ENCODE data around the gene ZNF606.

ZNF606 gene

GRCh38 chr19:58002384-58003173 is at the start of gene ZNF606:
ZNF606 (minus strand) TSS chr19:58002820; CDS start chr19:58001319, 1,501 bp downstream.
- peak; percentile 39 for DNase-seq (ENCODE audit: low read depth)

GRCh38 chr19:58052256-58052655 is 49.6 kb upstream of the ZNF606 start:
- no peak for DNase-seq (ENCODE audit: low read depth)

- DNase-seq (ENCODE audit: low read depth) = no peak
Observed at GRCh38 chr19:58047672-58048071, 45.1 kb upstream of the ZNF606 start.

- no peak for DNase-seq (ENCODE audit: low read depth)
Observed at GRCh38 chr19:58046856-58047255, 44.2 kb upstream of the ZNF606 start.

- DNase-seq (ENCODE audit: low read depth) = no peak
Observed at GRCh38 chr19:58045411-58046050, 42.9 kb upstream of the ZNF606 start.

- DNase-seq (ENCODE audit: low read depth) = no peak
Observed at GRCh38 chr19:58044886-58045285, 42.3 kb upstream of the ZNF606 start.

GRCh38 chr19:58044391-58044790 is 41.8 kb upstream of the ZNF606 start:
- DNase-seq (ENCODE audit: low read depth) = no peak

- DNase-seq (ENCODE audit: low read depth) = no peak
Observed at GRCh38 chr19:58042495-58043340, 40.1 kb upstream of the ZNF606 start.

- DNase-seq (ENCODE audit: low read depth) = no peak
Observed at GRCh38 chr19:58040751-58041525, 38.3 kb upstream of the ZNF606 start.

GRCh38 chr19:58038688-58039204 is 36.1 kb upstream of the ZNF606 start:
- DNase-seq (ENCODE audit: low read depth) = no peak

- no peak for DNase-seq (ENCODE audit: low read depth)
Observed at GRCh38 chr19:58037927-58038687, 35.5 kb upstream of the ZNF606 start.

- no peak for DNase-seq (ENCODE audit: low read depth)
Observed at GRCh38 chr19:58035863-58036262, 33.2 kb upstream of the ZNF606 start.

GRCh38 chr19:58034477-58034793 is 31.8 kb upstream of the ZNF606 start:
- DNase-seq (ENCODE audit: low read depth) = no peak

- DNase-seq (ENCODE audit: low read depth) = no peak
Observed at GRCh38 chr19:58033741-58034476, 31.3 kb upstream of the ZNF606 start, which contains the start of gene ZSCAN1. ZSCAN1 (plus strand) TSS chr19:58034025; CDS start chr19:58037837, 3,812 bp downstream.

- no peak for DNase-seq (ENCODE audit: low read depth)
Observed at GRCh38 chr19:58024661-58025060, 22.0 kb upstream of the ZNF606 start.

- DNase-seq (ENCODE audit: low read depth) = no peak
Observed at GRCh38 chr19:58022283-58022660, 19.7 kb upstream of the ZNF606 start.

GRCh38 chr19:58021541-58022282 is 19.1 kb upstream of the ZNF606 start:
- no peak for DNase-seq (ENCODE audit: low read depth)

GRCh38 chr19:58020129-58020528 is 17.5 kb upstream of the ZNF606 start:
- DNase-seq (ENCODE audit: low read depth) = no peak

- no peak for DNase-seq (ENCODE audit: low read depth)
Observed at GRCh38 chr19:58014141-58014540, 11.5 kb upstream of the ZNF606 start.

GRCh38 chr19:58010507-58010906 is 7.9 kb upstream of the ZNF606 start:
- no peak for DNase-seq (ENCODE audit: low read depth)
